GM23338 (cell line): ENCODE measurements around the gene PKHD1. TPM values are rescaled to one million over a fixed set of nuclear protein-coding genes. Genes with fewer than 3 reads are reported as not detected.
A peak's percentile ranks its signal among the peaks of the same experiment; 100 is the strongest.

ENCODE experiments used
- ATAC-seq: fragments of 200-7000 bp; cut with Tn5 transposase; 3 replicates; pipeline ENCODE4 v1.9.1; 2020
- DNase-seq: peaks from one replicate; pipeline ENCODE4 v3.0.0-alpha.2; 2015; ENCODE audit warnings: low spot score
- H2AFZ ChIP-seq: fragments of 200-600 bp; sonication (generic); 2 replicates; pipeline ENCODE4 v1.8.0; 2016; ENCODE audit warnings: antibody characterized with exemption, mild to moderate bottlenecking, moderate library complexity
- H3F3A ChIP-seq: fragments of 200-600 bp; sonication (generic); replicated peaks from 2 replicates; pipeline ENCODE4 v1.8.0; 2017; ENCODE audit warnings: antibody characterized with exemption, mixed run types, low read depth
- H3K27ac ChIP-seq: fragments of 200-600 bp; sonication (generic); 2 replicates; pipeline ENCODE4 v1.6.1; 2016; ENCODE audit warnings: low read depth
- H3K27me3 ChIP-seq: fragments of 200-600 bp; sonication (generic); 2 replicates; pipeline ENCODE4 v1.8.0; 2016; ENCODE audit warnings: mild to moderate bottlenecking, mixed run types, moderate library complexity; ENCODE audit not compliant: insufficient read depth
- H3K36me3 ChIP-seq: fragments of 200-600 bp; sonication (generic); 2 replicates; pipeline ENCODE4 v1.8.0; 2016; ENCODE audit warnings: mild to moderate bottlenecking; ENCODE audit not compliant: insufficient read depth
- H3K4me1 ChIP-seq: fragments of 200-600 bp; sonication (generic); 2 replicates; pipeline ENCODE4 v1.8.0; 2016; ENCODE audit warnings: mild to moderate bottlenecking, moderate library complexity; ENCODE audit not compliant: insufficient read depth
- H3K4me2 ChIP-seq: fragments of 200-600 bp; sonication (generic); 2 replicates; pipeline ENCODE4 v1.7.1; 2017; ENCODE audit warnings: mixed run types
- H3K4me3 ChIP-seq: fragments of 200-600 bp; sonication (generic); 2 replicates; pipeline ENCODE4 v1.6.1; 2016; ENCODE audit warnings: mixed run types
- H3K79me2 ChIP-seq: fragments of 200-600 bp; sonication (generic); replicated peaks from 2 replicates; pipeline ENCODE4 v1.8.0; 2017; ENCODE audit warnings: mild to moderate bottlenecking; ENCODE audit not compliant: insufficient read depth
- H3K9me2 ChIP-seq: fragments of 200-600 bp; sonication (generic); 2 replicates; pipeline ENCODE4 v1.8.0; 2017; ENCODE audit not compliant: insufficient read depth
- H4K20me1 ChIP-seq: fragments of 200-600 bp; sonication (generic); replicated peaks from 2 replicates; pipeline ENCODE4 v1.8.0; 2017; ENCODE audit warnings: mild to moderate bottlenecking; ENCODE audit not compliant: insufficient read depth
- H3K27ac Mint-ChIP-seq: 2 replicates; pipeline ENCODE4 v1.8.0; 2020; ENCODE audit warnings: inconsistent platforms, mild to moderate bottlenecking, moderate library complexity, mixed read lengths
- H3K27me3 Mint-ChIP-seq: 3 replicates; pipeline ENCODE4 v1.8.0; 2022; ENCODE audit warnings: low read depth, mild to moderate bottlenecking, moderate library complexity, mixed read lengths, inconsistent platforms; ENCODE audit not compliant: insufficient read depth, poor library complexity
- H3K36me3 Mint-ChIP-seq: 3 replicates; pipeline ENCODE4 v1.8.0; 2021; ENCODE audit warnings: low read depth, mild to moderate bottlenecking, inconsistent platforms, moderate library complexity, mixed read lengths
- H3K4me1 Mint-ChIP-seq: 3 replicates; pipeline ENCODE4 v1.8.0; 2020; ENCODE audit warnings: mild to moderate bottlenecking, inconsistent platforms, mixed read lengths
- H3K4me3 Mint-ChIP-seq: 3 replicates; pipeline ENCODE4 v1.8.0; 2021; ENCODE audit warnings: moderate library complexity, mild to moderate bottlenecking, inconsistent platforms, mixed read lengths
- H3K9me3 Mint-ChIP-seq: 3 replicates; pipeline ENCODE4 v1.8.0; 2020; ENCODE audit warnings: moderate library complexity, mild to moderate bottlenecking, inconsistent platforms, mixed read lengths
- CREB1 ChIP-seq: fragments of 250-450 bp; sonication (Bioruptor Pico); IDR thresholded peaks from 2 replicates; pipeline ENCODE4 v1.5.0; 2020; ENCODE audit warnings: low read depth, mild to moderate bottlenecking, moderate library complexity
- EZH2 ChIP-seq: fragments of 200-600 bp; sonication (generic); IDR thresholded peaks from one replicate; pipeline ENCODE4 v1.8.0; 2017; ENCODE audit warnings: antibody characterized with exemption, mild to moderate bottlenecking, low read depth; ENCODE audit not compliant: unreplicated experiment
- EZH2phosphoT487 ChIP-seq: fragments of 200-600 bp; sonication (generic); IDR thresholded peaks from one replicate; pipeline ENCODE4 v1.8.1; 2018; ENCODE audit warnings: antibody characterized with exemption; ENCODE audit not compliant: unreplicated experiment
- JUNB ChIP-seq: IDR thresholded peaks from one replicate; pipeline ENCODE4 v1.6.1; 2016; ENCODE audit warnings: antibody characterized with exemption; ENCODE audit not compliant: unreplicated experiment
- NANOG ChIP-seq: IDR thresholded peaks from 2 replicates; pipeline ENCODE4 v1.6.1; 2016; ENCODE audit warnings: antibody characterized with exemption, borderline replicate concordance
- POLR2AphosphoS5 ChIP-seq: IDR thresholded peaks from 2 replicates; pipeline ENCODE4 v1.6.1; 2016; ENCODE audit warnings: antibody characterized with exemption, low read depth
- STAT1 ChIP-seq: IDR thresholded peaks from one replicate; pipeline ENCODE4 v1.6.1; 2016; ENCODE audit warnings: antibody characterized with exemption; ENCODE audit not compliant: unreplicated experiment
- ZNF114 ChIP-seq: fragments of 250-450 bp; sonication (Bioruptor Pico); IDR thresholded peaks from 2 replicates; pipeline ENCODE4 v1.5.0; 2020; ENCODE audit warnings: mild to moderate bottlenecking, moderate library complexity
- ZNF331 ChIP-seq: fragments of 250-450 bp; sonication (Bioruptor Pico); IDR thresholded peaks from 2 replicates; pipeline ENCODE4 v1.5.0; 2020; ENCODE audit warnings: low read depth, mild to moderate bottlenecking, moderate library complexity
- polyA plus RNA-seq: library from polyadenylated mRNA; unstranded; fragments of >200 nt; fragmentation: Nextera tagmentation; extraction: Ambion mirVana; gene quantifications from 2 replicates; pipeline ENCODE4 v1.2.1, GENCODE V29; 2016
- total RNA-seq: library from RNA; depleted of rRNA; stranded (reverse); fragments of >200 nt; shearing (Covaris generic); gene quantifications from 2 replicates; pipeline ENCODE4 v1.2.3, GENCODE V29; 2014
- TF ChIP-seq, protein P1 (sequence below), 2 experiments: fragments of 200-600 bp in 1 of 2; sonication (generic) in 1 of 2; conservative IDR thresholded peaks; 2 replicates each; pipeline versions ENCODE4 v1.5.1 to v1.6.1; 2016 to 2017; ENCODE audit warnings: antibody characterized with exemption in 2 of 2, low read depth in 2 of 2, mild to moderate bottlenecking in 2 of 2, moderate library complexity in 1 of 2
- TF ChIP-seq, protein P2 (sequence below): IDR thresholded peaks from 2 replicates; pipeline ENCODE4 v1.6.1; 2016; ENCODE audit warnings: antibody characterized with exemption
- TF ChIP-seq, protein P3 (sequence below): IDR thresholded peaks from one replicate; pipeline ENCODE4 v1.6.1; 2018; ENCODE audit warnings: antibody characterized with exemption; ENCODE audit not compliant: unreplicated experiment
- TF ChIP-seq, protein P4 (sequence below): fragments of 250-450 bp; sonication (Bioruptor Pico); IDR thresholded peaks from 2 replicates; pipeline ENCODE4 v1.5.0; 2020; ENCODE audit warnings: mild to moderate bottlenecking, moderate library complexity

PKHD1 gene
- total and polyA plus RNA-seq, 2 experiments from 2014 or later, result 0.03 to 0.07 TPM

DNA sequence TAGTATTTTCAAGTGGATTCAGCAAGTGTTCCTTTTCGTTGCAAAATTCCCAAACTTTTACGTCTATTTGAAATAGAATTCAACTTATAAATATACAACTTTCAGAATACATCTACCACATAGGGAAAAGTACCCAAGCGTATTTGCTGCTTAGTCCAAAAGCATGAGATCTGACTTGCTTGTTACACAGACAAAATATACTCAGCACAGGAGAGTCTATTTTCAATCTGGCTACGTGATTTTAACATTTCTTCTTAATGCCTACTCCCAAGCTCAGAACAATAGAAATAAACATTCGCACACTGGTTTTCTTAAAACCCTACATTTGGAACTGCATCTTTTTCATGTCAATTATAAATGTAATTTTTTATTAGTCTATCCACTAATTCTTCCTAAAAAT, 672 bp downstream of the PKHD1 start:
- TF ChIP-seq EZH2 (no peak), STAT1 (no peak), ZNF114 (CRISPR knock-in tag) (no peak), ZNF331 (CRISPR knock-in tag) (no peak), POLR2AphosphoS5 (no peak), EZH2phosphoT487 (no peak), CREB1 (CRISPR knock-in tag) (no peak), NANOG (no peak), JUNB (no peak)
- TF ChIP-seq, protein P1, sequence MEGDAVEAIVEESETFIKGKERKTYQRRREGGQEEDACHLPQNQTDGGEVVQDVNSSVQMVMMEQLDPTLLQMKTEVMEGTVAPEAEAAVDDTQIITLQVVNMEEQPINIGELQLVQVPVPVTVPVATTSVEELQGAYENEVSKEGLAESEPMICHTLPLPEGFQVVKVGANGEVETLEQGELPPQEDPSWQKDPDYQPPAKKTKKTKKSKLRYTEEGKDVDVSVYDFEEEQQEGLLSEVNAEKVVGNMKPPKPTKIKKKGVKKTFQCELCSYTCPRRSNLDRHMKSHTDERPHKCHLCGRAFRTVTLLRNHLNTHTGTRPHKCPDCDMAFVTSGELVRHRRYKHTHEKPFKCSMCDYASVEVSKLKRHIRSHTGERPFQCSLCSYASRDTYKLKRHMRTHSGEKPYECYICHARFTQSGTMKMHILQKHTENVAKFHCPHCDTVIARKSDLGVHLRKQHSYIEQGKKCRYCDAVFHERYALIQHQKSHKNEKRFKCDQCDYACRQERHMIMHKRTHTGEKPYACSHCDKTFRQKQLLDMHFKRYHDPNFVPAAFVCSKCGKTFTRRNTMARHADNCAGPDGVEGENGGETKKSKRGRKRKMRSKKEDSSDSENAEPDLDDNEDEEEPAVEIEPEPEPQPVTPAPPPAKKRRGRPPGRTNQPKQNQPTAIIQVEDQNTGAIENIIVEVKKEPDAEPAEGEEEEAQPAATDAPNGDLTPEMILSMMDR (conservative IDR thresholded peaks at IDR 0.05; ENCODE audit: low read depth in 2 of 2), result no peak
- TF ChIP-seq, protein P2, sequence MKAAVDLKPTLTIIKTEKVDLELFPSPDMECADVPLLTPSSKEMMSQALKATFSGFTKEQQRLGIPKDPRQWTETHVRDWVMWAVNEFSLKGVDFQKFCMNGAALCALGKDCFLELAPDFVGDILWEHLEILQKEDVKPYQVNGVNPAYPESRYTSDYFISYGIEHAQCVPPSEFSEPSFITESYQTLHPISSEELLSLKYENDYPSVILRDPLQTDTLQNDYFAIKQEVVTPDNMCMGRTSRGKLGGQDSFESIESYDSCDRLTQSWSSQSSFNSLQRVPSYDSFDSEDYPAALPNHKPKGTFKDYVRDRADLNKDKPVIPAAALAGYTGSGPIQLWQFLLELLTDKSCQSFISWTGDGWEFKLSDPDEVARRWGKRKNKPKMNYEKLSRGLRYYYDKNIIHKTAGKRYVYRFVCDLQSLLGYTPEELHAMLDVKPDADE, result no peak
- TF ChIP-seq, protein P3, sequence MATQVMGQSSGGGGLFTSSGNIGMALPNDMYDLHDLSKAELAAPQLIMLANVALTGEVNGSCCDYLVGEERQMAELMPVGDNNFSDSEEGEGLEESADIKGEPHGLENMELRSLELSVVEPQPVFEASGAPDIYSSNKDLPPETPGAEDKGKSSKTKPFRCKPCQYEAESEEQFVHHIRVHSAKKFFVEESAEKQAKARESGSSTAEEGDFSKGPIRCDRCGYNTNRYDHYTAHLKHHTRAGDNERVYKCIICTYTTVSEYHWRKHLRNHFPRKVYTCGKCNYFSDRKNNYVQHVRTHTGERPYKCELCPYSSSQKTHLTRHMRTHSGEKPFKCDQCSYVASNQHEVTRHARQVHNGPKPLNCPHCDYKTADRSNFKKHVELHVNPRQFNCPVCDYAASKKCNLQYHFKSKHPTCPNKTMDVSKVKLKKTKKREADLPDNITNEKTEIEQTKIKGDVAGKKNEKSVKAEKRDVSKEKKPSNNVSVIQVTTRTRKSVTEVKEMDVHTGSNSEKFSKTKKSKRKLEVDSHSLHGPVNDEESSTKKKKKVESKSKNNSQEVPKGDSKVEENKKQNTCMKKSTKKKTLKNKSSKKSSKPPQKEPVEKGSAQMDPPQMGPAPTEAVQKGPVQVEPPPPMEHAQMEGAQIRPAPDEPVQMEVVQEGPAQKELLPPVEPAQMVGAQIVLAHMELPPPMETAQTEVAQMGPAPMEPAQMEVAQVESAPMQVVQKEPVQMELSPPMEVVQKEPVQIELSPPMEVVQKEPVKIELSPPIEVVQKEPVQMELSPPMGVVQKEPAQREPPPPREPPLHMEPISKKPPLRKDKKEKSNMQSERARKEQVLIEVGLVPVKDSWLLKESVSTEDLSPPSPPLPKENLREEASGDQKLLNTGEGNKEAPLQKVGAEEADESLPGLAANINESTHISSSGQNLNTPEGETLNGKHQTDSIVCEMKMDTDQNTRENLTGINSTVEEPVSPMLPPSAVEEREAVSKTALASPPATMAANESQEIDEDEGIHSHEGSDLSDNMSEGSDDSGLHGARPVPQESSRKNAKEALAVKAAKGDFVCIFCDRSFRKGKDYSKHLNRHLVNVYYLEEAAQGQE, result no peak
- TF ChIP-seq, protein P4, sequence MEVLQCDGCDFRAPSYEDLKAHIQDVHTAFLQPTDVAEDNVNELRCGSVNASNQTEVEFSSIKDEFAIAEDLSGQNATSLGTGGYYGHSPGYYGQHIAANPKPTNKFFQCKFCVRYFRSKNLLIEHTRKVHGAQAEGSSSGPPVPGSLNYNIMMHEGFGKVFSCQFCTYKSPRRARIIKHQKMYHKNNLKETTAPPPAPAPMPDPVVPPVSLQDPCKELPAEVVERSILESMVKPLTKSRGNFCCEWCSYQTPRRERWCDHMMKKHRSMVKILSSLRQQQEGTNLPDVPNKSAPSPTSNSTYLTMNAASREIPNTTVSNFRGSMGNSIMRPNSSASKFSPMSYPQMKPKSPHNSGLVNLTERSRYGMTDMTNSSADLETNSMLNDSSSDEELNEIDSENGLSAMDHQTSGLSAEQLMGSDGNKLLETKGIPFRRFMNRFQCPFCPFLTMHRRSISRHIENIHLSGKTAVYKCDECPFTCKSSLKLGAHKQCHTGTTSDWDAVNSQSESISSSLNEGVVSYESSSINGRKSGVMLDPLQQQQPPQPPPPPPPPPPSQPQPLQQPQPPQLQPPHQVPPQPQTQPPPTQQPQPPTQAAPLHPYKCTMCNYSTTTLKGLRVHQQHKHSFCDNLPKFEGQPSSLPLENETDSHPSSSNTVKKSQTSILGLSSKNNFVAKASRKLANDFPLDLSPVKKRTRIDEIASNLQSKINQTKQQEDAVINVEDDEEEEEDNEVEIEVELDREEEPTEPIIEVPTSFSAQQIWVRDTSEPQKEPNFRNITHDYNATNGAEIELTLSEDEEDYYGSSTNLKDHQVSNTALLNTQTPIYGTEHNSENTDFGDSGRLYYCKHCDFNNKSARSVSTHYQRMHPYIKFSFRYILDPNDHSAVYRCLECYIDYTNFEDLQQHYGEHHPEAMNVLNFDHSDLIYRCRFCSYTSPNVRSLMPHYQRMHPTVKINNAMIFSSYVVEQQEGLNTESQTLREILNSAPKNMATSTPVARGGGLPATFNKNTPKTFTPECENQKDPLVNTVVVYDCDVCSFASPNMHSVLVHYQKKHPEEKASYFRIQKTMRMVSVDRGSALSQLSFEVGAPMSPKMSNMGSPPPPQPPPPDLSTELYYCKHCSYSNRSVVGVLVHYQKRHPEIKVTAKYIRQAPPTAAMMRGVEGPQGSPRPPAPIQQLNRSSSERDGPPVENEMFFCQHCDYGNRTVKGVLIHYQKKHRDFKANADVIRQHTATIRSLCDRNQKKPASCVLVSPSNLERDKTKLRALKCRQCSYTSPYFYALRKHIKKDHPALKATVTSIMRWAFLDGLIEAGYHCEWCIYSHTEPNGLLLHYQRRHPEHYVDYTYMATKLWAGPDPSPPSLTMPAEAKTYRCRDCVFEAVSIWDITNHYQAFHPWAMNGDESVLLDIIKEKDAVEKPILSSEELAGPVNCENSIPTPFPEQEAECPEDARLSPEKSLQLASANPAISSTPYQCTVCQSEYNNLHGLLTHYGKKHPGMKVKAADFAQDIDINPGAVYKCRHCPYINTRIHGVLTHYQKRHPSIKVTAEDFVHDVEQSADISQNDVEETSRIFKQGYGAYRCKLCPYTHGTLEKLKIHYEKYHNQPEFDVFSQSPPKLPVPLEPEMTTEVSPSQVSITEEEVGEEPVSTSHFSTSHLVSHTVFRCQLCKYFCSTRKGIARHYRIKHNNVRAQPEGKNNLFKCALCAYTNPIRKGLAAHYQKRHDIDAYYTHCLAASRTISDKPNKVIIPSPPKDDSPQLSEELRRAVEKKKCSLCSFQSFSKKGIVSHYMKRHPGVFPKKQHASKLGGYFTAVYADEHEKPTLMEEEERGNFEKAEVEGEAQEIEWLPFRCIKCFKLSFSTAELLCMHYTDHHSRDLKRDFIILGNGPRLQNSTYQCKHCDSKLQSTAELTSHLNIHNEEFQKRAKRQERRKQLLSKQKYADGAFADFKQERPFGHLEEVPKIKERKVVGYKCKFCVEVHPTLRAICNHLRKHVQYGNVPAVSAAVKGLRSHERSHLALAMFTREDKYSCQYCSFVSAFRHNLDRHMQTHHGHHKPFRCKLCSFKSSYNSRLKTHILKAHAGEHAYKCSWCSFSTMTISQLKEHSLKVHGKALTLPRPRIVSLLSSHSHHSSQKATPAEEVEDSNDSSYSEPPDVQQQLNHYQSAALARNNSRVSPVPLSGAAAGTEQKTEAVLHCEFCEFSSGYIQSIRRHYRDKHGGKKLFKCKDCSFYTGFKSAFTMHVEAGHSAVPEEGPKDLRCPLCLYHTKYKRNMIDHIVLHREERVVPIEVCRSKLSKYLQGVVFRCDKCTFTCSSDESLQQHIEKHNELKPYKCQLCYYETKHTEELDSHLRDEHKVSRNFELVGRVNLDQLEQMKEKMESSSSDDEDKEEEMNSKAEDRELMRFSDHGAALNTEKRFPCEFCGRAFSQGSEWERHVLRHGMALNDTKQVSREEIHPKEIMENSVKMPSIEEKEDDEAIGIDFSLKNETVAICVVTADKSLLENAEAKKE (CRISPR knock-in tag), result no peak
- ATAC-seq, result no peak
- H3K4me3 Mint-ChIP-seq, result no peak overlapping the region
- H3K27me3 Mint-ChIP-seq, result peaks cover 2% of the 10 kb centered on the region
- H3K36me3 ChIP-seq, result no peaks in the 10 kb centered on the region
- no peaks in the 10 kb centered on the region; the same call in 1 of the 2 replicates for H3K9me2 ChIP-seq
- H3K27ac Mint-ChIP-seq, result no peak overlapping the region
- H4K20me1 ChIP-seq, result no peaks in the 10 kb centered on the region
- no peaks in the 10 kb centered on the region for H3K79me2 ChIP-seq
- no peaks in the 10 kb centered on the region for H3F3A ChIP-seq
- no peaks in the 10 kb centered on the region for H3K4me1 ChIP-seq
- DNase-seq, result no peak
- no peak overlapping the region for H3K4me3 ChIP-seq
- no peaks in the 10 kb centered on the region; the same call in 2 of the 3 replicates for H3K36me3 Mint-ChIP-seq
- H3K27ac ChIP-seq, result no peak overlapping the region
- no peaks in the 10 kb centered on the region for H3K27me3 ChIP-seq
- no peaks in the 10 kb centered on the region for H3K9me3 Mint-ChIP-seq
- peak overlapping the region; percentile 49; the same call in 1 of the 2 replicates for H2AFZ ChIP-seq
- no peak overlapping the region for H3K4me2 ChIP-seq
- H3K4me1 Mint-ChIP-seq, result peaks cover 8% of the 10 kb centered on the region; the same call in 2 of the 3 replicates
